ENCODE data around the gene MLST8.

The MLST8 gene

GRCh38 chr16:2173916-2174315, 31.3 kb upstream of the MLST8 start:
- no peak for DNase-seq

- DNase-seq: no peak
Observed at GRCh38 chr16:2174396-2175131, 30.7 kb upstream of the MLST8 start.

- no peak for DNase-seq
Observed at GRCh38 chr16:2175454-2175853, 29.8 kb upstream of the MLST8 start.

- no peak for DNase-seq
Observed at GRCh38 chr16:2176047-2176446, 29.2 kb upstream of the MLST8 start.

- DNase-seq: no peak
Observed at GRCh38 chr16:2177101-2177500, 28.2 kb upstream of the MLST8 start.

GRCh38 chr16:2177561-2177960, 27.7 kb upstream of the MLST8 start:
- no peak for DNase-seq

GRCh38 chr16:2178321-2179106, 26.7 kb upstream of the MLST8 start:
- DNase-seq: no peak

- DNase-seq: no peak
Observed at GRCh38 chr16:2179107-2179501, 26.1 kb upstream of the MLST8 start.

- no peak for DNase-seq
Observed at GRCh38 chr16:2179576-2179975, 25.7 kb upstream of the MLST8 start.

- DNase-seq: no peak
Observed at GRCh38 chr16:2180461-2180860, 24.8 kb upstream of the MLST8 start.

GRCh38 chr16:2180962-2181923, 24.0 kb upstream of the MLST8 start:
- DNase-seq: no peak

GRCh38 chr16:2181952-2182351, 23.3 kb upstream of the MLST8 start:
- DNase-seq: no peak

- no peak for DNase-seq
Observed at GRCh38 chr16:2183671-2184070, 21.6 kb upstream of the MLST8 start.

- no peak for DNase-seq
Observed at GRCh38 chr16:2184346-2184745, 20.9 kb upstream of the MLST8 start.

GRCh38 chr16:2184962-2185361, 20.3 kb upstream of the MLST8 start:
- no peak for DNase-seq

- no peak for DNase-seq
Observed at GRCh38 chr16:2186064-2186463, 19.2 kb upstream of the MLST8 start.

GRCh38 chr16:2186505-2186904, 18.7 kb upstream of the MLST8 start:
- DNase-seq: no peak

- DNase-seq: no peak
Observed at GRCh38 chr16:2187212-2187611, 18.0 kb upstream of the MLST8 start.

- DNase-seq: no peak
Observed at GRCh38 chr16:2188395-2188794, 16.9 kb upstream of the MLST8 start.

GRCh38 chr16:2189252-2189893, 15.9 kb upstream of the MLST8 start:
- DNase-seq: no peak

- no peak for DNase-seq
Observed at GRCh38 chr16:2190002-2190658, 15.1 kb upstream of the MLST8 start.
